K562 (cell line): ENCODE measurements around the gene ACBD4. TPM values are rescaled to one million over a fixed set of nuclear protein-coding genes. Genes with fewer than 3 reads are reported as not detected.

Source experiments
- ATAC-seq: fragments of 200-7000 bp; cut with Tn5 transposase; 3 replicates; pipeline ENCODE4 v1.9.1; 2020; ENCODE audit warnings: moderate library complexity
- BruUV-seq: library from RNA; stranded (reverse); fragments of 400-500 nt; replicated peaks from 2 replicates; lab custom pipeline; 2021; lab: Mats Ljungman, UMichigan
- CTCF ChIA-PET: fragments of 300-600 bp; formaldehyde crosslinking; extraction: SDS; loops from one replicate; lab custom pipeline; 2021; ENCODE audit warnings: low intra/inter-chr PET ratio; lab: Yijun Ruan, JAX
- POLR2A ChIA-PET: fragments of 300-600, 350-650 bp; sonication (Branson Sonifier 250); formaldehyde crosslinking; extraction: SDS; loops from one replicate; lab custom pipeline; 2021; ENCODE audit warnings: antibody characterized with exemption, inconsistent platforms; lab: Yijun Ruan, JAX
- DNase-seq, 4 experiments: peaks; one replicate each; pipeline versions ENCODE4 v3.0.0 to v3.0.0-alpha.2; 2011 to 2018; ENCODE audit warnings: low spot score in 3 of 4, mixed read lengths in 3 of 4; ENCODE audit errors: extremely low read depth in 1 of 4
- FAIRE-seq: peaks from 2 replicates; lab custom pipeline; 2011; peaks lifted over from hg19 to GRCh38; lab: Jason Lieb, UNC
- H2AFZ ChIP-seq: 2 replicates; pipeline ENCODE4 v1.6.0; 2011; ENCODE audit warnings: low read depth, low read length, control low read depth, inconsistent platforms
- H3K27ac ChIP-seq: fragments of 200-600 bp; 3 replicates; pipeline ENCODE4 v1.8.0; 2011; ENCODE audit warnings: low read depth, mild to moderate bottlenecking, control low read depth, inconsistent platforms, low read length, moderate library complexity, mixed read lengths; ENCODE audit errors: extremely low read depth
- H3K27me3 ChIP-seq, 2 experiments: fragments of 300-600 bp in 1 of 2; 2 replicates in 1 of 2; 3 replicates in 1 of 2; pipeline versions ENCODE4 v1.6.0 to v1.8.0; 2011; ENCODE audit warnings: inconsistent platforms in 2 of 2, low read length in 2 of 2, mild to moderate bottlenecking in 1 of 2, mixed read lengths in 1 of 2, moderate library complexity in 1 of 2; ENCODE audit not compliant: control insufficient read depth in 2 of 2, insufficient read depth in 2 of 2
- H3K36me3 ChIP-seq: fragments of 300-600 bp; 3 replicates; pipeline ENCODE4 v1.8.0; 2011; ENCODE audit warnings: mild to moderate bottlenecking, low read length, inconsistent platforms; ENCODE audit not compliant: control insufficient read depth, insufficient read depth
- H3K4me1 ChIP-seq, 2 experiments: fragments of 200-600 bp in 1 of 2; replicated peaks in 1 of 2; 2 replicates in 1 of 2; 3 replicates in 1 of 2; pipeline versions ENCODE4 v1.5.1 to v1.8.0; 2011; ENCODE audit warnings: inconsistent platforms in 2 of 2, low read length in 2 of 2, mild to moderate bottlenecking in 1 of 2, mixed read lengths in 1 of 2, moderate library complexity in 1 of 2; ENCODE audit not compliant: control insufficient read depth in 2 of 2, insufficient read depth in 2 of 2
- H3K4me2 ChIP-seq: 2 replicates; pipeline ENCODE4 v1.6.1; 2011; ENCODE audit warnings: low read length, control low read depth, inconsistent platforms, mixed read lengths; ENCODE audit not compliant: insufficient read depth
- H3K4me3 ChIP-seq: fragments of 200-600 bp; sonication (generic), shearing (Covaris generic); 2 replicates; pipeline ENCODE4 v1.5.1; 2016; ENCODE audit warnings: control low read depth, inconsistent platforms
- H3K79me2 ChIP-seq: fragments of 200-600 bp; 3 replicates; pipeline ENCODE4 v1.8.0; 2011; ENCODE audit warnings: low read length, inconsistent platforms; ENCODE audit not compliant: control insufficient read depth, insufficient read depth
- H3K9ac ChIP-seq, 2 experiments: 2 replicates each; pipeline versions ENCODE4 v1.6.0 to v1.6.1; 2011; ENCODE audit warnings: low read depth in 2 of 2, low read length in 2 of 2, control low read depth in 1 of 2, inconsistent platforms in 1 of 2, mild to moderate bottlenecking in 1 of 2, mixed read lengths in 1 of 2; ENCODE audit not compliant: insufficient read depth in 1 of 2
- H3K9me1 ChIP-seq: one replicate; pipeline ENCODE4 v1.6.0; 2011; ENCODE audit warnings: inconsistent platforms, mild to moderate bottlenecking, low read length, moderate library complexity; ENCODE audit not compliant: control insufficient read depth, insufficient read depth
- H3K9me3 ChIP-seq: replicated peaks from 2 replicates; pipeline ENCODE4 v1.5.1; 2011; ENCODE audit warnings: low read depth, low read length, inconsistent platforms; ENCODE audit not compliant: control insufficient read depth, insufficient read depth
- H4K20me1 ChIP-seq: replicated peaks from 2 replicates; pipeline ENCODE4 v1.6.1; 2011; ENCODE audit warnings: low read length, inconsistent platforms, mixed read lengths; ENCODE audit not compliant: control insufficient read depth, insufficient read depth
- DPF2 ChIP-seq: fragments of 450-650 bp; IDR thresholded peaks from 2 replicates; pipeline ENCODE4 v1.6.1; 2016
- FOXK2 ChIP-seq, 2 experiments: fragments of 450-650 bp; IDR thresholded peaks in 1 of 2; conservative IDR thresholded peaks in 1 of 2; 2 replicates each; pipeline ENCODE4 v1.6.1; 2016; ENCODE audit warnings: low read depth in 2 of 2, mild to moderate bottlenecking in 1 of 2
- HDAC2 ChIP-seq: fragments of 450-650 bp; IDR thresholded peaks from 2 replicates; pipeline ENCODE4 v1.6.1; 2016; ENCODE audit warnings: mild to moderate bottlenecking
- KAT8 ChIP-seq: fragments of 450-650 bp; IDR thresholded peaks from 2 replicates; pipeline ENCODE4 v1.6.1; 2016; ENCODE audit warnings: low read depth, mild to moderate bottlenecking
- PCBP2 ChIP-seq: fragments of 200-400 bp; formaldehyde crosslinking; IDR thresholded peaks from 2 replicates; pipeline ENCODE4 v1.6.1; 2018; ENCODE audit warnings: low read length, low read depth, mild to moderate bottlenecking, moderate library complexity; ENCODE audit not compliant: poor library complexity, severe bottlenecking
- POLR2H ChIP-seq: IDR thresholded peaks from 2 replicates; pipeline ENCODE4 v1.6.1; 2016; ENCODE audit warnings: missing genetic modification characterization, low read depth, mild to moderate bottlenecking, control low read depth, missing compliant biosample characterization, moderate library complexity
- RNF2 ChIP-seq: sonication (generic); IDR thresholded peaks from 2 replicates; pipeline ENCODE4 v1.6.1; 2016
- SMARCA4 ChIP-seq: fragments of 450-650 bp; IDR thresholded peaks from 2 replicates; pipeline ENCODE4 v1.6.1; 2016
- SP2 ChIP-seq: IDR thresholded peaks from 2 replicates; pipeline ENCODE4 v1.6.1; 2011; ENCODE audit warnings: mild to moderate bottlenecking, low read depth, low read length, moderate library complexity; ENCODE audit not compliant: poor library complexity, severe bottlenecking; ENCODE audit errors: extremely low read depth
- ZBTB8A ChIP-seq: fragments of 450-650 bp; IDR thresholded peaks from 2 replicates; pipeline ENCODE4 v1.6.1; 2018; ENCODE audit warnings: mild to moderate bottlenecking, moderate library complexity; ENCODE audit not compliant: partially characterized antibody
- ZNF384 ChIP-seq: IDR thresholded peaks from 2 replicates; pipeline ENCODE4 v1.6.1; 2012; ENCODE audit warnings: low read depth, low read length, improper control_type of control experiment
- WGBS: fragments of 100-300 bp; shearing (Covaris generic); methylation state at CpG from one replicate; pipeline ENCODE4 v1.1.6; 2016; ENCODE audit warnings: low coverage, mixed read lengths; ENCODE audit not compliant: insufficient coverage; ENCODE audit errors: missing lambda C conversion rate; 5-methylcytosine and 5-hydroxymethylcytosine counted together
- in situ Hi-C: fragments of 300-500 bp; cut with MboI; formaldehyde crosslinking; loops from 4 replicates; pipeline ENCODE4 v1.15.0; 2018; ENCODE audit warnings: inconsistent platforms, mixed read lengths
- intact Hi-C: fragments of 100-400 bp; cut with micrococcal nuclease; formaldehyde crosslinking; loops from 2 replicates; pipeline ENCODE4 v1.14.2; 2022
- polyA plus RNA-seq, 8 experiments: library from polyadenylated mRNA; depleted of rRNA in 4 of 8; stranded (reverse) in 5 of 8; unstranded in 3 of 8; fragments of >200 nt; fragmentation: Nextera tagmentation in 2 of 8; fragmentation: Illumina TruSeq in 1 of 8; extraction: Ambion mirVana in 2 of 8; extraction: Trizol in 1 of 8; gene quantifications; 2 replicates each; pipeline versions ENCODE4 v1.2.1 to v1.2.3, GENCODE V29; 2011 to 2014; ENCODE audit warnings: inconsistent platforms in 1 of 8, missing spikeins in 1 of 8
- total RNA-seq, 7 experiments: library from RNA; depleted of rRNA in 6 of 7; stranded (reverse); fragments of >200 nt in 6 of 7; fragmentation: Illumina TruSeq in 2 of 7; extraction: Trizol in 2 of 7; gene quantifications; 2 replicates each; pipeline versions ENCODE4 v1.2.1 to v1.2.3, GENCODE V29; 2011 to 2021; ENCODE audit warnings: low replicate concordance in 1 of 7
- TF ChIP-seq, protein P1 (sequence below), 3 experiments: IDR thresholded peaks in 2 of 3; conservative IDR thresholded peaks in 1 of 3; 2 replicates each; pipeline ENCODE4 v1.5.1; 2011 to 2012; ENCODE audit warnings: low read length in 3 of 3, mild to moderate bottlenecking in 3 of 3, control low read depth in 2 of 3, improper control_type of control experiment in 1 of 3, inconsistent platforms in 1 of 3, low read depth in 1 of 3, mixed read lengths in 1 of 3, moderate library complexity in 1 of 3; ENCODE audit not compliant: insufficient read depth in 2 of 3

The ACBD4 gene
- total and polyA plus RNA-seq, 9 of the 15 experiments (the other 6 are each of a cell fraction or from before 2014, with no cell fraction given): 0.14 to 6.9 (median 4.6) TPM

GRCh38 chr17:45155029-45155428 is 19.5 kb downstream of the ACBD4 start:
- Histone ChIP-seq H3K27ac (peak overlapping the region; percentile 45; the same call in 2 of the 3 replicates), H3K36me3 (peaks cover 7% of the 10 kb centered on the region; the same call in 2 of the 3 replicates), H3K79me2 (peaks cover 44% of the 10 kb centered on the region), H3K4me2 (no peak overlapping the region), H3K4me1 (peaks cover 22 to 33% of the 10 kb centered on the region in 2 experiments), H3K9me3 (no peaks in the 10 kb centered on the region), H3K9ac (0 out of 4 replicates have a peak overlapping the region, but pooled peaks of 1 of the 2 experiments have one; percentile 1), H4K20me1 (no peaks in the 10 kb centered on the region; the same call in 1 of the 2 replicates), H3K4me3 (no peak overlapping the region), H2AFZ (no peak overlapping the region), H3K9me1 (no peaks in the 10 kb centered on the region), H3K27me3 (no peaks in the 10 kb centered on the region)
- intact Hi-C loops: no loop called here
- no peak for TF ChIP-seq DPF2
- no peak for TF ChIP-seq POLR2H (tag)
- TF ChIP-seq RNF2: no peak
- no peak for TF ChIP-seq HDAC2
- no peak for TF ChIP-seq ZBTB8A
- TF ChIP-seq, protein P1, sequence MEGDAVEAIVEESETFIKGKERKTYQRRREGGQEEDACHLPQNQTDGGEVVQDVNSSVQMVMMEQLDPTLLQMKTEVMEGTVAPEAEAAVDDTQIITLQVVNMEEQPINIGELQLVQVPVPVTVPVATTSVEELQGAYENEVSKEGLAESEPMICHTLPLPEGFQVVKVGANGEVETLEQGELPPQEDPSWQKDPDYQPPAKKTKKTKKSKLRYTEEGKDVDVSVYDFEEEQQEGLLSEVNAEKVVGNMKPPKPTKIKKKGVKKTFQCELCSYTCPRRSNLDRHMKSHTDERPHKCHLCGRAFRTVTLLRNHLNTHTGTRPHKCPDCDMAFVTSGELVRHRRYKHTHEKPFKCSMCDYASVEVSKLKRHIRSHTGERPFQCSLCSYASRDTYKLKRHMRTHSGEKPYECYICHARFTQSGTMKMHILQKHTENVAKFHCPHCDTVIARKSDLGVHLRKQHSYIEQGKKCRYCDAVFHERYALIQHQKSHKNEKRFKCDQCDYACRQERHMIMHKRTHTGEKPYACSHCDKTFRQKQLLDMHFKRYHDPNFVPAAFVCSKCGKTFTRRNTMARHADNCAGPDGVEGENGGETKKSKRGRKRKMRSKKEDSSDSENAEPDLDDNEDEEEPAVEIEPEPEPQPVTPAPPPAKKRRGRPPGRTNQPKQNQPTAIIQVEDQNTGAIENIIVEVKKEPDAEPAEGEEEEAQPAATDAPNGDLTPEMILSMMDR (IDR thresholded peaks at IDR 0.05 in 2 of 3, conservative IDR thresholded peaks at IDR 0.05 in 1 of 3; ENCODE audit: insufficient read depth in 2 of 3, low read depth in 1 of 3, low read length in 3 of 3): peak in 1 of 3 experiments; percentile 12; a peak in 1 of 6 replicates
- TF ChIP-seq SP2: no peak
- TF ChIP-seq FOXK2 (conservative IDR thresholded peaks at IDR 0.05 in 1 of 2, IDR thresholded peaks at IDR 0.05 in 1 of 2; ENCODE audit: low read depth in 2 of 2): 0 out of 4 replicates have a peak, but pooled peaks of 1 of the 2 experiments have one; percentile 15
- no peak for TF ChIP-seq KAT8
- TF ChIP-seq SMARCA4: 0 out of 2 replicates have a peak, but pooled peaks have one; percentile 15
- TF ChIP-seq ZNF384: peak; percentile 76; the same call in 1 of the 2 replicates
- no peak for TF ChIP-seq PCBP2
- BruUV-seq: no TSS peak
- DNase-seq (no peak), ATAC-seq (no peak), FAIRE-seq (no peak)
- CTCF ChIA-PET: no interaction called here
- WGBS: 80% methylated on average over 4 of the region's 4 CpGs
- in situ Hi-C loops: no loop called here
- POLR2A ChIA-PET: interaction anchor here (0.6 kb wide), 1 partner anchor 206 kb away, joined by 3 read pairs; no protein-coding TSS in a partner anchor
